ENCODE data around the gene CEP95.
"Not testable (repeated sequence)": the region's sequence is repeated elsewhere in the genome, so short reads cannot be mapped to it uniquely, and the experiment has no call there.

CEP95 gene

DNA sequence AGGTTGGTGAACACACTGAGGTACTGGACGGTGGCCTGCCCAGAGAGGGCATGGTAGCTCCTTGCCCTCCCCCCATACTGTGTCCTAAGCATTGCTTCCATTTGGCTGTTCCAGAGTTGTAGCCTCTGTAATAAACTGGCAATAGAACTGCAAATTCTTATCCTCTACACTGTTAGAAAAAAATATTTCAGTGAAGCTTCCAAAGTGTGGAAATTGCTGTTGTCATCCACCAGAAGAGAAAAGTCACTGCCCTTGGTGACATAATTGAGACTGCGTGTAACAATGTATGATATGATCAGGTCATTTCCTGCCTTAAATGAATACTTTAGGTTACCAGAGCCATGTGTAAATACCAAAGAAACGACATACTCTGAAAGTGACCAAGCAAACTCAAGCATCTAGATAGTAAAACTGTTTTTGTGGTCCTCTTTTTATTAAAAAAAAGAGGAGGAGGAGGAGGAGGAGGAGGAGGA lies 65.9 kb downstream of the CEP95 start:
- no peak for DNase-seq (ENCODE audit: low read depth in 2 of 3, low spot score in 1 of 3)

DNA sequence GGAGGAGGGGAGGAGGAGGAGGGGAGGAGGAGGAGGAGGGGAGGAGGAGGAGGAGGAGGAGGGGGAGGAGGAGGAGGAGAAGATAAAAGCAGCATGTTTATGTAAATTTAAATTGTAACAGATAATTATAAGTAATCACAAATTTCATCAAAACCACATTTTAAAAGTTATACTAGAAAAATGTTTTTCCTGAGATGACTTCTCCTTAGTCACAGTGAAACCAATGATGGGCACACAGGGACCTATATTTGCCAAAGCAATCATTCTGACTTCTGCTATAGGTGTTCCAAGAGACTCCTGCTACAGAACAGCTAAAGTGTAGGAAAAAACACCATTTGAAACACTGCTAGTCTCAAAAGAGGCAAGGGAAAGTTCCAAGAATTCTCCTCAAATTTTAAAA lies 66.4 kb downstream of the CEP95 start:
- DNase-seq (ENCODE audit: low read depth in 2 of 3, low spot score in 1 of 3), result no peak

GRCh38 chr17:64574646-64575045 lies 67.9 kb downstream of the CEP95 start:
- DNase-seq (ENCODE audit: low read depth in 2 of 3, low spot score in 1 of 3), result no peak

DNA sequence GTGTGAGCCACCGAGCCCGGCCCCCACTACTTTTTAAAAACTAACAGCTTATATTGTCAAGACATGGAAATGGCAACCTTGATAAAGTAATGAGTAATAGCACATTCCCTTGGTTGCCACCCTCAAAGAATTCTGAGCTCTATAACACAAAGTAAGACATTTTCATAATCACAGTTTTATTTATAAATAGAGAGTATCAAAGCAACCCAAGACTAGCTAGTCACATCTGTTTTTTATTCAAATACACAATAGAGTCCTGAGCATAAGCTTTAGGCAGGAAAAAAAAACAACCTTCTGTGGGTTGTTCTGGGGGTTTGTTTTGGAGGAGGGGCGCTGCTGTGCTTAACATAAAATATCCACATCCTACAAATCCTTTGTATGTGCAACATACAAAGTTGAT lies 68.7 kb downstream of the CEP95 start:
- no peak for DNase-seq (ENCODE audit: low read depth in 2 of 3, low spot score in 1 of 3)

DNA sequence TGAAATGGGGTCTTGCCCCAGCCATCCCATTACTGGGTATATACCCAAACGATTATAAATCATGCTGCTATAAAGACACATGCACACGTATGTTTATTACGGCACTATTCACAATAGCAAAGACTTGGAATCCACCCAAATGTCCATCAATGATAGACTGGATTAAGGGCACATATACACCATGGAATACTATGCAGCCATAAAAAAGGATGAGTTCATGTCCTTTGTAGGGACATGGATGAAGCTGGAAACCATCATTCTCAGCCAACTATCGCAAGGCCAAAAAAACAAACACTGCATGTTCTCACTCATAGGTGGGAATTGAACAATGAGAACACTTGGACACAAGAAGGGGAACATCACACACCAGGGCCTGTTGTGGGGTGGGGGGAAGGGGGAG lies 70.2 kb downstream of the CEP95 start:
- not testable (repeated sequence) for DNase-seq (ENCODE audit: low read depth in 2 of 3, low spot score in 1 of 3)

DNA sequence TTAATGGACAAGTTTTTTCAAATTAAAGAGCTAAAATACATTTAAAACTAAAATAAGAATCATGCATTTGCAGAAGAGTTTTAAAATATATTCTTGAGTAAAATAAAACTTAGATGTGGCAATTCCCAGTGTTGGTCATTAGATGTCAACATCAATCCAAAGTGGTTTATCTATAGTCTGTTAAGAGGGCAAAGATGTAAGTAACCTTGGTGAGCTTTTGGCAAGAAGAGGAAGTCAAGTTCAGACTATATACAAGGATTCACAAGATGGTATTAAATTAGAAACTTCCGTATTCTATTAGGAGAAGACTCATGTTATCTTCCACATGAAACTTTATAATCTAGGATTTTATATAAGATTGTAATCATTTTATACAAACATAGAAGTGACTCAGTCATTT lies 73.1 kb downstream of the CEP95 start:
- DNase-seq (ENCODE audit: low read depth in 2 of 3, low spot score in 1 of 3), result no peak

- DNase-seq (ENCODE audit: low read depth in 2 of 3, low spot score in 1 of 3), result no peak
Observed at GRCh38 chr17:64580384-64581315, 73.9 kb downstream of the CEP95 start.

DNA sequence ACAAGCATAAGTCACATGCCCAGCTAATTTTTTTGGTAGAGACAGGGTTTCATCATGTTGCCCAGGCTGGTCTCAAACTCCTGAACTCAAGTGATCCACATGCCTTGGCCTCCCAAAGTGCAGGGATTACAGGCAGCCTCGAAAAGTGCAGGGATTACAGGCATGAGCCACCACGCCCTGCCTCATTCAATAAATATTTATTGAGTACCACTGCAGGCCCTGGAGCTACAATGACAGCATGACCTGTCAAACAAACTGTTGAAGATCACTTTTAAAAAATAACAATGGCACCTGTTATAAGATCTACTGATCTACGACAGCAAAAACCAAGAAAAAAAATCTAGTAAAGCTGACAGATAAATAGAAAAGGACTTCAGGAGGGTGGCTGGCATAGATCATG lies 76.3 kb downstream of the CEP95 start:
- no peak for DNase-seq (ENCODE audit: low read depth in 2 of 3, low spot score in 1 of 3)

- no peak for DNase-seq (ENCODE audit: low read depth in 2 of 3, low spot score in 1 of 3)
Observed at GRCh38 chr17:64585146-64585545, 78.4 kb downstream of the CEP95 start.
